ENCODE results near the gene DDX17. TPM values are rescaled to one million over a fixed set of nuclear protein-coding genes. Genes with fewer than 3 reads are reported as not detected.

The DDX17 gene
- polyA plus RNA-seq, 1 experiment = 426 TPM

GRCh38 chr22:38503021-38503420 lies 3.1 kb downstream of the DDX17 start:
- peak overlapping the region; percentile 83 for H3K4me3 ChIP-seq (ENCODE audit: low read depth, low read length)
- peaks cover 7% of the 10 kb centered on the region; the same call in 1 of the 2 replicates for H3K9me3 ChIP-seq (ENCODE audit: control insufficient read depth, insufficient read depth, low read length)
- TF ChIP-seq CTCF (IDR thresholded peaks at IDR 0.05; ENCODE audit: low read depth, low read length) = no peak
- ChIA-PET POLR2A (interaction anchor here (0.7 kb wide), 2 partner anchors 12 to 28 kb away, joined by 3 to 10 read pairs; no protein-coding TSS in a partner anchor), CTCF (interaction anchor here (0.6 to 0.8 kb wide), 2 partner anchors 11 to 169 kb away, joined by 3 read pairs; no protein-coding TSS in a partner anchor)
- DNase-seq (ENCODE audit: low read depth, low spot score) = no peak
- H3K27me3 ChIP-seq (ENCODE audit: control insufficient read depth, insufficient read depth, low read length) = no peaks in the 10 kb centered on the region
- no peak overlapping the region for H3K27ac ChIP-seq (ENCODE audit: low read depth, low read length)

GRCh38 chr22:38501797-38502672 lies 4.1 kb downstream of the DDX17 start:
- CTCF ChIA-PET = interaction anchor here (0.6 to 0.8 kb wide), 2 partner anchors 10 to 170 kb away, joined by 3 read pairs; no protein-coding TSS in a partner anchor

GRCh38 chr22:38497869-38498268 lies 8.2 kb downstream of the DDX17 start:
- TF ChIP-seq CTCF (IDR thresholded peaks at IDR 0.05; ENCODE audit: low read depth, low read length) = no peak
- no peak for DNase-seq (ENCODE audit: low read depth, low spot score)
- CTCF ChIA-PET = no interaction called here
- Histone ChIP-seq H3K27ac (ENCODE audit: low read depth, low read length) (no peak overlapping the region), H3K9me3 (ENCODE audit: control insufficient read depth, insufficient read depth, low read length) (no peaks in the 10 kb centered on the region), H3K27me3 (ENCODE audit: control insufficient read depth, insufficient read depth, low read length) (no peaks in the 10 kb centered on the region), H3K4me3 (ENCODE audit: low read depth, low read length) (no peak overlapping the region)
- POLR2A ChIA-PET = interaction anchor here (0.7 to 1.5 kb wide), 2 partner anchors 8 to 169 kb away, joined by 5 to 6 read pairs; no protein-coding TSS in a partner anchor

More at GRCh38 chr22:38501797-38502672, 4.1 kb downstream of the DDX17 start:
- TF ChIP-seq CTCF (IDR thresholded peaks at IDR 0.05; ENCODE audit: low read depth, low read length) = no peak
- H3K27ac ChIP-seq (ENCODE audit: low read depth, low read length) = no peak overlapping the region
- H3K27me3 ChIP-seq (ENCODE audit: control insufficient read depth, insufficient read depth, low read length) = no peaks in the 10 kb centered on the region
- POLR2A ChIA-PET = interaction anchor here (0.5 to 1.4 kb wide), 5 partner anchors 11 to 96 kb away, joined by 3 to 10 read pairs (median 3); no protein-coding TSS in a partner anchor
- H3K4me3 ChIP-seq (ENCODE audit: low read depth, low read length) = 0 out of 2 replicates have a peak overlapping the region, but pooled peaks have one; percentile 3
- no peak for DNase-seq (ENCODE audit: low read depth, low spot score)
- H3K9me3 ChIP-seq (ENCODE audit: control insufficient read depth, insufficient read depth, low read length) = peaks cover 2% of the 10 kb centered on the region; the same call in 1 of the 2 replicates

DNA sequence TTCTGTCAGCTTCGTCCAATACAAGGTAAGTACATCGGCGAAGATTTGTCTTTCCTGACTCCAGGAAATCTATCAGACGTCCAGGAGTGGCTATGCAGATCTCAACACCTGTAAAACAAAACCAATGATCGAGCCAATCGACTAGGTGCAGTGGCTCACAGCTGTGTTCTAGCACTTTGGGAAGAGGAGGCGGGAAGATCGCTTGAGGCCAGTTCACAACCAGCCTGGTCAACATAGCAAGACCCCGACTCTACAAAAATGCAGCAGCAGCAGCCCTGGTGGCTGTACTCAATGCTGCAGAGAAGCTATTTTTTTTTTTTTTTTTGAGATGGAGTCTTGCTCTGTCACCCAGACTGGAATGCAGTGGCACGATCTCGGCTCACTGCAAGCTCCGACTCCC lies 11.2 kb downstream of the DDX17 start:
- POLR2A ChIA-PET = interaction anchor here (1.4 to 2.6 kb wide), 3 partner anchors 9 to 14 kb away, joined by 3 to 22 read pairs (median 9); no protein-coding TSS in a partner anchor
- CTCF ChIA-PET = interaction anchor here (0.7 kb wide), 1 partner anchor 186 kb away, joined by 3 read pairs; no protein-coding TSS in a partner anchor
- H3K27me3 ChIP-seq (ENCODE audit: control insufficient read depth, insufficient read depth, low read length) = no peaks in the 10 kb centered on the region
- DNase-seq (ENCODE audit: low read depth, low spot score) = no peak
- 0 out of 2 replicates have a peak, but pooled peaks have one; percentile 2 for TF ChIP-seq CTCF (IDR thresholded peaks at IDR 0.05; ENCODE audit: low read depth, low read length)
- H3K27ac ChIP-seq (ENCODE audit: low read depth, low read length) = no peak overlapping the region
- H3K9me3 ChIP-seq (ENCODE audit: control insufficient read depth, insufficient read depth, low read length) = no peaks in the 10 kb centered on the region
- no peak overlapping the region for H3K4me3 ChIP-seq (ENCODE audit: low read depth, low read length)

All from AG04450 (cell line).